GM21786 (cell line): ENCODE data around the gene CSNK1A1.
A peak's percentile ranks its signal among the peaks of the same experiment; 100 is the strongest.

Experiments used
- ATAC-seq: cut with Tn5 transposase; IDR thresholded peaks from one replicate; pipeline ENCODE4 v1.9.1; 2021; ENCODE audit not compliant: unreplicated experiment

Gene CSNK1A1

DNA sequence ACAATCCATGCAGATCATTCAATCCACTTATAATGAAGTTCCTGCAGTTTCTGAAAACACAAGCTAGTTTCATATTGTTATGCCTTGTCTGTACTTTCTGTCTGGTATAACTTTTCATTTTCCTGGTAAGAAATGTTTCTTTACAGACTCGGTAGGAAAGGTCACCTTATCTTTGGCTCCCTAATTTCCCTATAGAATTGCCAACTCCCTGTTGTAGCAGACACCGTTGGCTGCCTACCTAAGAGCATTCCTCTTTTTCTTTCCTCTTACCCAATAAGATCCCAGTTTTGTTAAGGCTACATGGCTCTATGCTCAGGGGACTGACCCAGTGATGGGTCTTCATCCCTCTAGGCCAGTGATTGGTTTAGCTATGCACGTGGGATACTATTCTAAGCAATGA is 23.9 kb upstream of the CSNK1A1 start:
- no peak for ATAC-seq

GRCh38 chr5:149572576-149573231 is 21.5 kb upstream of the CSNK1A1 start:
- ATAC-seq = no peak

DNA sequence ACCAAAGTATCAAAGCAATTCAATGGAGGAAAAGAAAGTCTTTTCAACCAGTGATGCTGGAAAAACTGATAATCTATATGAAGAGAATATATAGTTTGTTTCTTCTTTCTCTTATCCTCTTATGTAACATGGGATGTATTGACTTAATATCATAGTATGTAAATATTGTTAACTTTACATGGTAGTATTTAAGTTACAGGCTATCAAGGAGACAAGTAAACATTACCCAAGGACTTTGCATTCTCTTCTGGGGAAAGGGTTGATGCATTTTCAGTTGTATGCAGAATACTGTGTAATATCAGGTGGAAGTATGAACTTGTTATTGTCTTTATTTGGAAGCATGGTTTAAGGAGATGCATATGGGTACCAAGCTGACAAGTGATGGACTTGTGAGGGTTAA is 20.9 kb upstream of the CSNK1A1 start:
- ATAC-seq = no peak

DNA sequence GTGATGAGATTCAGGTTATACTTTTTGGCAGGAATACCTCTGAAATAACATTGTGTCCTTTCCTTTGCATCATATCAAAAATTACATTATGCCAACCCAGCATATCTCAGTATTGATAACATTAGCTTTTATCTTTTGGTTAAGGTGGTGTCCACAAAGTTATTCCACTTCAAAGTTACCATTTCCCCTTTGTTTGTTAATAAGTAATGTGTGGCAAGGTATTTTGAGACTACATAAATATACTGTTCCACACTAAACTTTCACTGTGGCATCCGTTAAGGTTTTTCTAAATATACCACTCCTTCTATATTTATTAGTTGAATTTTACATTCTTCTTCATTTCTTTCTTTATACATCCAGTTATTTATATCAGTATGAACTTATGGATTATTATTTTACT is 16.0 kb upstream of the CSNK1A1 start:
- peak; percentile 50 for ATAC-seq

DNA sequence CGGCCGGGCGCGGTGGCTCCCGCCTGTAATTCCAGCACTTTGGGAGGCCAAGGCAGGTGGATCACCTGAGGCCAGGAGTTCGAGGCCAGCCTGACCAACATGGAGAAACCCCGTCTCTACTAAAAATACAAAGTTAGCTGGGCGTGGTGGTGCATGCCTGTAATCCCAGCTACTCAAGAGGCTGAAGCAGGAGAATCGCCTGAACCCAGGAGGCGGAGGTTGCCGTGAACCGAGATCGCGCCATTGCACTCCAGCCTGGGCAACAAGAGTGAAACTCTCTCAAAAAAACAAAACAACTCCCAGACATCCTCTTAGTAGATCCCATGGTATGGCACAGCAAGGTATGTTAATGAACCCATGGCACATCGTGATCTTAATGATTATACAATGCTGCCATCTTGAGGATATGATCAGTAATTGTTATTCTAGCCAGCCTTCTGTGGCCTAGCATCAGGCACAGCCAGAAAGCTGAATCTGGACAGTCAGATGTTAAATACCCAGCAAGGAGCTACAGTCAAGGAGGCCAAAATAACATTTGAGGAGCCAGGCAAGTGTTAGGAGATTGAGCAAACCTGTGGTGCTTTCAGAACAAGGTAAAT is 13.4 kb upstream of the CSNK1A1 start:
- ATAC-seq = peak; percentile 78

- ATAC-seq = no peak
Observed at GRCh38 chr5:149563466-149563865, 12.2 kb upstream of the CSNK1A1 start.

DNA sequence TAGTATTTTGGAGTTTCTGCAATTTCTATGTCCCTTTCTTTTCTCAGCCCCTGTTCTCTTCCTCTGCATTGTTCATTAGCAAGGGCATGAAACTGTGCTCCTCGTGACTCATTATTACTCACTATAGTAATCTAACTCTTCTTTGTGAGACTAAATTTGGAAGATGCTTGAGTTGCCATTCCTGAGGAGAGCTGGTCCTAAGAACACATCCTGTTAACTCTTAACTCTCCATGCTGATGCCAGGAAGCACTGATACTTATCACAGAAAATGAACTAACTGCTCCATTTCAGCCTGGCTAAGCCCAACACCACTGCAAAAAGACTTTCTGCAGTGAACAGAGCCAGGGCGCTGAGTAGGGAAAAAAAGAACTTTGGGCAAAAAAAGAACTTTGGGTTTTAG is 10.6 kb upstream of the CSNK1A1 start:
- peak; percentile 50 for ATAC-seq

DNA sequence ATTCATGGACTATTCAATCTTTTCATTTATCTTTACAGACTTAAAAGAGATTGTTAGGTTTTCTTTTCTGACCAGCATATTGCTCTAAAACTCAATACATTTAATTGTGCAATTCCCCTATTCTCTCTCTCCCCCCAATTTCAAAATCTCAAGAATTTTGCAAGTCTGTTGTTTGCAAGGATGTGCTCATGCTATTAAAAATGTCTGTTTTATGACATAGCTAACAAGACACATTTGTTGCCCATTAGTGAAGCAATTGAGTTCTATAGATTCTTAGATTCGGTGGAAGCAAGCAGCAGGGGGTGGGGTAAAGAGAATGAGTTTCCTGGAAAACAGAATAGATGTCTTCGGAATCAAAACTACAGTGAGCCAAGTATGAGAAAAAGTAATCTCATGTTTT is 8.5 kb upstream of the CSNK1A1 start:
- ATAC-seq = no peak

DNA sequence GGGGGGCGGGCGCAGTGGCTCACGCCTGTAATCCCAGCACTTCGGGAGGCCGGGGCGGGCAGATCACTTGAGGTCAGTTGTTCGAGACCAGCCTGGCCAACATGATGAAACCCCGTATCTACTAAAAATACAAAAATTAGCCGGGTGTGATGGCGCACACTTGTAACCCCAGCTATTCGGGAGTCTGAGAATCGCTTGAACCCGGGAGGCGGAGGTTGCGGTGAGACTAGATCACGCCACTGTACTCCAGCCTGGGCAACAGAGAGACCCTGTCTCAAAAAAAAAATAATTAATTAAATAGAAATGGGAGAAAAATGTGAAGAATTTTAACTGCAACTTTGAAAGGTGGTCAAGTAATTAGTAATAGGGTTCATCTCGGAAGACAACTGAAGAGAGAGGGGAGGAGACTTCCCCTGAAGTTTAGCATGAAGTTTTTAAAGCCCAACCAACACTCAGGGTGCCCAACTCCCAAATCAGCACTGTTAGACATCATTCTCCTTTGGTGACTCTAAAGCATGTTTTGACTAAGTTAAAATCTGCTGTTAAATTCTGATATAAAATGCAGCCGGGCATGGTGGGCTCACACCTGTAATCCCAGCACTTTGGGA is 1.4 kb upstream of the CSNK1A1 start:
- no peak for ATAC-seq

- no peak for ATAC-seq
Observed at GRCh38 chr5:149552038-149552494, 827 bp upstream of the CSNK1A1 start.

- peak; percentile 1 for ATAC-seq
Observed at GRCh38 chr5:149550594-149551226, 529 bp downstream of the CSNK1A1 start.

DNA sequence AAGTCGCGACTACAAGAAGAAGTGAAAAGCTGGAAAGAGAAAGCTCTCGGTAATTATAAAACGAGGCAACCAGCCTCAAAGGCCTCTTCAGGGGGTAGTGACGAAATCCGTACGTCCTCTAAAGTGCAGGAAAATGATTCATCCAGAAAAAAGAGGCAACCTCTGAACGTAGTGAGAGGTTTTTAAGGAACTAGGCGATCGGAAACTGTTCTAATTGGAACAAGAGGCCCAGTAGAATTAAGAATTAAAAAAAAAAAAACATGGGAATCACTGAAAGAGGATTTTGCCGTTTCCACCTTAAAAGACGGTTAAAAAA is 1.0 kb downstream of the CSNK1A1 start:
- ATAC-seq = no peak

DNA sequence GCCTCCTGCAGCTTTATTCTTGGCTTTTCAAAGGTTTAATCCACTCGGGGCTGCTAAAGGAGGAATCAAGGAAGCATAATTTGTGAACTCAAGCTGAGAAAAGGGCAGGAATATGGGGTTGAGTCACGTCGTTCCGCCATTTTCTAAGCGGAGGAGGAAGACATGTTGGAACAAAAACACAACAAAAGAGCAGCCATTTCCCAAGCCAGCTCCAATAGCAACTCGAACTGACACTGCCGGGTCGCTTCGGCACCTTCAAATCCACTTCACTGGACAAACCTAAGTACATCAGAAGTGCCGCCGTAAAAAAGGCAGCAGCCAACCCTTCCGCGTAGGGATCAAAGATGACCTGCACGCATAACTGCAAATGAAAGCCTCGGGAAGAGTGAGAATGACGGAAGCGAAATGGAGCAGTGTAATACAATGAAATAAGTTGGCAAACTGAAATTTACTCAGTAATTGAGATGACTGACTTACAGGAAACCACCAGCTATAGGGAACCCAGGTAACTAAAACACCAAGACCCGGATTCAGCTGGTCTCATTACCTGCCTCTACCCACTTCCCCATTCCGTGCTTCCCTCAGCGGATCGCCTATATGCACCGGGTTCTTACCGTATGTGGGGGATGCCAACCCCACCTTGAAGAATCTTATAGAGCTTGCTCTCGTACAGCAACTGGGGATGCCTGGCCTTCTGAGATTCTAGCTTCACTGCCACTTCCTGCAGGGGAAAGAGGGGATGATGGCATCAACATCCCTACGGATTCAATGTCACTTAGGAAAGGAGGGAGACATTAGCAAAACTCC is 1.6 kb downstream of the CSNK1A1 start:
- peak; percentile 33 for ATAC-seq

- no peak for ATAC-seq
Observed at GRCh38 chr5:149546974-149547373, 4.3 kb downstream of the CSNK1A1 start.

DNA sequence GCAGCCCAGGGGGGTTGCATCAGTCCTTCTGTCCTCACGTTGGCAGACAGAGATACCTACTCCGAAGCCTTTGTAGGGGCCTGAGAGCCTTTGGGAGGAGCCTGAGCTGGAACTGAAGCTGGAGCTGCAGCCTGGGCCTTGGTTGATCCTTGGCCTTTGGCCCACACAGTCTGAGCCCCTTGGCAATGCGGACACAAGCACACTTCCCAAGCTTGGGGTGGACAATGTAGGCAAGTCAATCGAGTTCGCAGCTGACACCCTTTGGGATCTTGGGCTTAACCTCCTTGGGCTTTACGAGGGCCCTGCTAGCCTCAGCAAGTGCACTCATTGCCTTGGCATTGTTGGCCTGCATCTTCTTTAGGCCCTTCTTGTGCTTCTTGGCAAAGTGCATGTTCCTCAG is 5.9 kb downstream of the CSNK1A1 start:
- no peak for ATAC-seq

DNA sequence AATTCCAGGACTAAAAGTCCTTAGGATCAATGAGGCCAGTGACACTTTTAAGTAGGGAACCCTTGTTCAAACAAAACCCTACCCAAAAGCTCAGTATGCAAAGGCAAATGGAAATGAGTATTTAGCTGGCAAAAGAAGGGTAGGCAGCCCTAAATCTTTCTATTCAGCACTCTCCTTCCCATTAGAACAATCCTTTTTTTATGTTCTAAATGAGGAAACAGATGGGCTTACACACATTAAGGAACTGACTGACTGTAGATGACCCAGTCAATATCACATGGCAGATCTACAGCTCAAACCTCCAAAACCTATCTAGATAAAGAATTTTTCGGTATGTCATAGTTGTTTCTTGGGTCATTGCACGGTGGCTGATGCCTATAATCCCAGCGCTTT is 7.2 kb downstream of the CSNK1A1 start:
- ATAC-seq = no peak

DNA sequence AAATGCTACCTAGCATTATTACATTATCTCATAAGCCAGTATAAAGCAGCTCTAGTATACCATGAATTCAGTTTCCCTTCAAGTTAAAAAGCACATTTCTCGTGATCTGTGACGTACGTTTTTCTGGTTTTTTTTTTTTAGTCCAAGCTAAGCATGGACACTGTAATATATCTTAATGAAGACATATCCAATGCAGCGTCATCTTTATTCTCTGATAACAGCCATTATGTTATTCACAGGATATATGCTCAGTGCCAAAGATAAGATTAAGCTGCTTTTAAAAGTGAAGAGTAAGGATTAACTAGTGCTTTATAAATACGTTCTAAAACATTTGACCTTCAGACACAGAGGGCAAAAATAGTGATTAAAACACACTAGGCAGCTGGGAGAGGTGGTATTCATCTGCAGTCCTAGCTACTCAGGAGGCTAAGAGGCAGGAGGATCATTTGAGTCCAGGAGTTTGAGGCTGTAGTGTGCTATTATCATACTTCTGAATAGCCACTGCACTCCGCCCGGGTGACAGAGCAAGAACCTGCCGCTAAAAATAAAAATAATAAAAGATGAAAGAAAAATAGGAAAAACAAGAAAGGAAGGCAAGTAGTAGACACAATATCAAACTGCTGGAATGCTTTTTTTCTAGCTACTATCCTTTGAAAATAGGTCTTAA is 7.7 kb downstream of the CSNK1A1 start:
- no peak for ATAC-seq

GRCh38 chr5:149541893-149542292 is 9.3 kb downstream of the CSNK1A1 start:
- ATAC-seq = no peak

DNA sequence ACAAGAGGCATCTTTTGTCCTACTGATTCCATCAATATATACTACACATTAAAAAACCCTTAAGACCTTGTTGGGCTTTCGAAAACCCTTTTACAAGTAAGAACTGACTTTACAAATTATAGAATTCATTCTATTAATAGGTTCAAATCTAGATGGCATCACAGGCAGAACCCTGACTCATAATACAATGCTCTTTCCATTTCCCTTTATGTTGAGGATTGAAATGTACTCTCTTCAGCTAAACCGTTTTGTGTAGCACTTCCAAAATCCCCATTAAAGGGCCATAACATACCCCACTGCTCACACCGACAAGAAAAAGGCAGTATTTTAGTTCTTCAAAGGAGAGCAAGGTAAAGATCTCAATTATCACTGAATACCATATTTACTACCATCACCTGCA is 11.2 kb downstream of the CSNK1A1 start:
- ATAC-seq = no peak

GRCh38 chr5:149537374-149537975 is 13.8 kb downstream of the CSNK1A1 start:
- ATAC-seq = no peak
